Fibroblast of skin of abdomen (primary cell): ENCODE results near the gene C5orf34. TPM values are rescaled to one million over a fixed set of nuclear protein-coding genes. Genes with fewer than 3 reads are reported as not detected.
"Not testable (repeated sequence)": the region's sequence is repeated elsewhere in the genome, so short reads cannot be mapped to it uniquely, and the experiment has no call there.

Experiments
- DNase-seq: peaks from one replicate; pipeline ENCODE4 v3.0.0-alpha.2; 2013
- polyA plus RNA-seq, 2 experiments: library from polyadenylated mRNA; unstranded; fragments of 120-200 nt; gene quantifications; one replicate each; pipeline ENCODE4 v1.2.1, GENCODE V29; 2013; ENCODE audit not compliant: insufficient read length in 2 of 2

The C5orf34 gene
- 3.2 TPM for polyA plus RNA-seq (2013, experiment 1 of 2; ENCODE audit: insufficient read length)
- polyA plus RNA-seq (2013, experiment 2 of 2; ENCODE audit: insufficient read length), result 3.0 TPM

- peak; percentile 96 for DNase-seq
Measured at GRCh38 chr5:43514816-43515677, at the start of gene C5orf34. Gene C5orf34, minus strand, starts transcription at chr5:43515148. Its CDS starts 5,809 bp downstream, at chr5:43509339.

GRCh38 chr5:43564289-43564850 is 49.4 kb upstream of the C5orf34 start:
- no peak for DNase-seq

GRCh38 chr5:43563321-43563720 is 48.4 kb upstream of the C5orf34 start:
- peak; percentile 22 for DNase-seq

- DNase-seq, result peak; percentile 61
Measured at GRCh38 chr5:43561356-43561755, 46.4 kb upstream of the C5orf34 start.

GRCh38 chr5:43560128-43560527 is 45.2 kb upstream of the C5orf34 start:
- peak; percentile 69 for DNase-seq

GRCh38 chr5:43556857-43557542 is 42.1 kb upstream of the C5orf34 start, which contains the start of gene PAIP1:
Gene PAIP1, minus strand, starts transcription at chr5:43557077. Its CDS starts 231 bp downstream, at chr5:43556846.
- DNase-seq, result peak; percentile 90

GRCh38 chr5:43556607-43556856 is 41.6 kb upstream of the C5orf34 start:
- not testable (repeated sequence) for DNase-seq

- DNase-seq, result peak; percentile 36
Measured at GRCh38 chr5:43555895-43556606, 41.1 kb upstream of the C5orf34 start.

GRCh38 chr5:43554497-43554896 is 39.5 kb upstream of the C5orf34 start:
- no peak for DNase-seq

- DNase-seq, result no peak
Measured at GRCh38 chr5:43553381-43553780, 38.4 kb upstream of the C5orf34 start.

GRCh38 chr5:43551731-43552130 is 36.8 kb upstream of the C5orf34 start:
- no peak for DNase-seq

- DNase-seq, result not testable (repeated sequence)
Measured at GRCh38 chr5:43549272-43549671, 34.3 kb upstream of the C5orf34 start.

GRCh38 chr5:43548358-43548757 is 33.4 kb upstream of the C5orf34 start:
- DNase-seq, result no peak

- no peak for DNase-seq
Measured at GRCh38 chr5:43547532-43547931, 32.6 kb upstream of the C5orf34 start.

- no peak for DNase-seq
Measured at GRCh38 chr5:43543434-43543833, 28.5 kb upstream of the C5orf34 start.

- no peak for DNase-seq
Measured at GRCh38 chr5:43540746-43541145, 25.8 kb upstream of the C5orf34 start.

- no peak for DNase-seq
Measured at GRCh38 chr5:43536972-43537371, 22.0 kb upstream of the C5orf34 start.

GRCh38 chr5:43533646-43534045 is 18.7 kb upstream of the C5orf34 start:
- no peak for DNase-seq

GRCh38 chr5:43530648-43531047 is 15.7 kb upstream of the C5orf34 start:
- DNase-seq, result no peak

- DNase-seq, result peak; percentile 27
Measured at GRCh38 chr5:43523662-43524072, 8.7 kb upstream of the C5orf34 start.

GRCh38 chr5:43520615-43521014 is 5.7 kb upstream of the C5orf34 start:
- DNase-seq, result no peak

GRCh38 chr5:43515678-43516048 is 715 bp upstream of the C5orf34 start:
- no peak for DNase-seq

GRCh38 chr5:43514471-43514815 is 505 bp downstream of the C5orf34 start:
- DNase-seq, result peak; percentile 67
